Measurements from ENCODE around the gene SPATA32.

Gene SPATA32

GRCh38 chr17:45293413-45294211 lies 31.7 kb upstream of the SPATA32 start:
- no peak for DNase-seq (ENCODE audit: low read depth in 2 of 2)

GRCh38 chr17:45292696-45293412 lies 31.0 kb upstream of the SPATA32 start:
- no peak for DNase-seq (ENCODE audit: low read depth in 2 of 2)

GRCh38 chr17:45291171-45291805 lies 29.4 kb upstream of the SPATA32 start:
- no peak for DNase-seq (ENCODE audit: low read depth in 2 of 2)

GRCh38 chr17:45290269-45290765 lies 28.4 kb upstream of the SPATA32 start:
- DNase-seq (ENCODE audit: low read depth in 2 of 2) = no peak

GRCh38 chr17:45289301-45290268 lies 27.7 kb upstream of the SPATA32 start:
- no peak for DNase-seq (ENCODE audit: low read depth in 2 of 2)

- no peak for DNase-seq (ENCODE audit: low read depth in 2 of 2)
Observed at GRCh38 chr17:45288825-45289224, 26.9 kb upstream of the SPATA32 start.

GRCh38 chr17:45287526-45288500 lies 25.9 kb upstream of the SPATA32 start:
- DNase-seq (ENCODE audit: low read depth in 2 of 2) = no peak

GRCh38 chr17:45286286-45286685 lies 24.4 kb upstream of the SPATA32 start:
- no peak for DNase-seq (ENCODE audit: low read depth in 2 of 2)

GRCh38 chr17:45284176-45285140 lies 22.6 kb upstream of the SPATA32 start:
- DNase-seq (ENCODE audit: low read depth in 2 of 2) = peak in 1 of 2 donors; percentile 17

GRCh38 chr17:45283711-45284110 lies 21.8 kb upstream of the SPATA32 start:
- no peak for DNase-seq (ENCODE audit: low read depth in 2 of 2)

GRCh38 chr17:45282683-45283644 lies 21.1 kb upstream of the SPATA32 start:
- DNase-seq (ENCODE audit: low read depth in 2 of 2) = no peak

GRCh38 chr17:45279898-45280297 lies 18.0 kb upstream of the SPATA32 start:
- DNase-seq (ENCODE audit: low read depth in 2 of 2) = no peak

- DNase-seq (ENCODE audit: low read depth in 2 of 2) = no peak
Observed at GRCh38 chr17:45277992-45278391, 16.1 kb upstream of the SPATA32 start.

- peak; percentile 78 to 82 for DNase-seq (ENCODE audit: low read depth in 2 of 2)
Observed at GRCh38 chr17:45277216-45277849, 15.4 kb upstream of the SPATA32 start.

- no peak for DNase-seq (ENCODE audit: low read depth in 2 of 2)
Observed at GRCh38 chr17:45276031-45276430, 14.1 kb upstream of the SPATA32 start.

GRCh38 chr17:45274033-45274432 lies 12.1 kb upstream of the SPATA32 start:
- no peak for DNase-seq (ENCODE audit: low read depth in 2 of 2)

GRCh38 chr17:45273551-45273957 lies 11.7 kb upstream of the SPATA32 start:
- no peak for DNase-seq (ENCODE audit: low read depth in 2 of 2)

All from stimulated activated CD8-positive, alpha-beta memory T cell treated with anti-CD3 and anti-CD28 coated beads, Interleukin-2, amount 100 ng/mL, for 1 hour (primary cell).